GM21423 (cell line): ENCODE data around the gene SFXN3.
"Not testable (repeated sequence)": the region's sequence is repeated elsewhere in the genome, so short reads cannot be mapped to it uniquely, and the experiment has no call there.

ENCODE experiments used
- ATAC-seq: cut with Tn5 transposase; IDR thresholded peaks from one replicate; pipeline ENCODE4 v1.9.1; 2021; ENCODE audit warnings: mild to moderate bottlenecking, moderate library complexity; ENCODE audit not compliant: unreplicated experiment

SFXN3 gene

DNA sequence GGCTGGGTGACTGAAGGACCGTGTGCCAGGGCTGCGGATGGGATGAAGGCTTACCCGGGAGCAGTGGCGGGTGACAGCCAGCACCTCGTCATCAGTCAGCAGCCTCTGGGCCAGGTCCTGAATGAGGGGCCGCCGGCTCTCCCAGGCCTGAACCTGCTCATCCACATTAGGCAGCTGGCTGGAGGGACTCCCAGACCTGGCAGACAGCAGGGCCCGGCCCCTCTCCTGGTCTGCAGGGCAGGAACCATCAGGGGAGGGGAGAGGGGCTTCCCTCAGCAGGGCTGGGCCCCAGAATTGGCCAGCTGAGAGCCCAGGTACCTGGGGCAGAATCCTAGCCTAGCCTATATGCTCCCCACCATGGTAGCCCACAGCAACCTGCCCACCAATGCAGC is 15.5 kb upstream of the SFXN3 start:
- no peak for ATAC-seq

DNA sequence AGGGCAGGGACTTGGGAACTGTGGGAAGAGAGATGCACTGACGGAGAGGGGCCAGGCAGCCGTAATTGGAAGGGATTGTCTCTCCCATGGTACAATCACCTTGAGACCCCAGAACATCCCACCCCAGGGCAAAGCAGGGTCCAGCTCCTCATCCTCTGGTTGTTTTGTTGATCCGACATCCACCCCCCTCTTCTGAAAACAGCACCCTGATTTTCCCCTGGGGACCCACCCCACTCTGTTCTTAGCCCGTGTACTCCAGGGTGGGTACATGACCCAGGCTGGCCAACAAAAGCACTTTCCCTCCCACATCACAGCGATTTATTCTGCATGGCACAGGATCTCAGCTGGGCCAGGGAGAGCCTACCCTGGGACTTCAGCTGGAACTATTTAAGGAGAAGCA is 14.2 kb upstream of the SFXN3 start:
- no peak for ATAC-seq

DNA sequence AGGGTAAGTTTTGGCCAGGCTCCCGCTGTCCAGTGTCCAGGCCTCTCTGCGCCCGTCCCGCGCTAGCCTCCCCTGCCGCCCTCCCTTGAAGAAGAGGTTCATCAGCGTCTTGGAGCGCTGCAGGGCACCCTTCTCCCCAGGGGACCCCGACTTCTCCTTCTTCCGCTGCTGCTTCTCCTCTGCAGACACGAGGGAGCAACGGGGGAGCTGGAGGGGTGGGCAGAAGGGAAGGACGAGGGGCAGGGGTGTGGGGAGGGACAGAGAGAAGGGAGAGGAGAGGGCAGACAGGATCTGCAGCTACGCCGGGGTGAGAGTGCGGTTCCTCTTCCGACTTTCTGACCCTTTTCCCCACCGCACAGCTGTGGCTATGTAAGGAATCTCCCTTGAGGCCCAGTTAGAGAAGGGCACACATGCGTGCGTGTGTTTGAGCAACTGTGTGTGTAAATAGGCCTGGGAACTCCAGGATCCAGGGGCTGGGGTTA is 12.9 kb upstream of the SFXN3 start:
- no peak for ATAC-seq

DNA sequence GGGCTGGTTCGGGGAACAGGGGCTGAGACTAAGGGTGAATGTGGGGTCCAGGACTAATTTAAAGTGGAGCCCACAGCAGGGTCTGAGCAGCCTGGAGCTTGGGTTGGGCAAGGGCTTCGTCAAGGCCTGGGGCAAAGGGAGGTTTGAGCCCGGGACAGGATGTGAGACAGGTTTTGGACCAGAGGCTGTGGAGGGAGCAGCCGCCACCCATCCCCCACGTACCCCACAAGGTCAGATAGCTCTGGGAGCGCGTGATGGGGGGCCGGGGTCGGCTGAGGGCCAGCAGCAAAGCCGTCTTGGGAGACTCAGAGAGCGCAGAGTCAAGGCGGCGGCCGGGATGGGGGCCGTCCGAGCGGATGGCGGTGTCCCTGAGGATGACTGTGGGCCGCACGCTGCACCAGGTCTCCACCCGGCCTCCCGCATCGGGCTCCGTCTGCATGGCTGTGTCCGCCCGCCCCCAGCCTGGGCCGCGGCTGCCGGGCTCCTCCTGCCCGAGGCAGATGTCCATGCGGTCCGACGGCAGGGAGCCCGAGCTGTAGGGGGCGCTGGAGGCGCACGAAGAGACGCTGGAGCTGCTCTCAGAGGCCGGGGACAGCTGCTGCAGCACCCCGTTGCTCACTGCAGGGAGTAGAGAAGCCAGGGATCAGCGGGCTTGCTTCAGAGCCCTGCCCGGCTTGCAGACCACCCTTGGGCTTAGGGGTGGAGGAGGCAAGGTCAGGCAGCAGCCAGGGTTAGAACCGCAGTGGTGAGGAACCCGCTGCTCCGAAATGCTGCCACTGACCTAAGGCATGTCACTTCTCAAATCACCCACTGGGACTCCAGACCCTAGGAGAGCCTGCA is 12.2 kb upstream of the SFXN3 start:
- no peak for ATAC-seq

DNA sequence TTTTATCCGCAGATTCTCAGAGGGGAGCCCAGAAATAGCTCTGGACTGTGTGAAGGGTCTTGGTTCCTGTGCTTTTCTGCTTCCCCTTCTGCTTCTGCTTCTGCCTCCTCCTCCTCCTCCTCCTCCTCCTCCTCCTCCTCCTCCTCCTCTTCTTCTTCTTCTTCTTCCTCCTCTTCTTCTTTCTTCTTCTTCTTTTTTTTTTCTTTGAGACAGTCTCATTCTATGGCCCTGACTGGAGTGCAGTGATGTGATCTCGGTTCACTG is 11.7 kb upstream of the SFXN3 start:
- ATAC-seq: no peak

DNA sequence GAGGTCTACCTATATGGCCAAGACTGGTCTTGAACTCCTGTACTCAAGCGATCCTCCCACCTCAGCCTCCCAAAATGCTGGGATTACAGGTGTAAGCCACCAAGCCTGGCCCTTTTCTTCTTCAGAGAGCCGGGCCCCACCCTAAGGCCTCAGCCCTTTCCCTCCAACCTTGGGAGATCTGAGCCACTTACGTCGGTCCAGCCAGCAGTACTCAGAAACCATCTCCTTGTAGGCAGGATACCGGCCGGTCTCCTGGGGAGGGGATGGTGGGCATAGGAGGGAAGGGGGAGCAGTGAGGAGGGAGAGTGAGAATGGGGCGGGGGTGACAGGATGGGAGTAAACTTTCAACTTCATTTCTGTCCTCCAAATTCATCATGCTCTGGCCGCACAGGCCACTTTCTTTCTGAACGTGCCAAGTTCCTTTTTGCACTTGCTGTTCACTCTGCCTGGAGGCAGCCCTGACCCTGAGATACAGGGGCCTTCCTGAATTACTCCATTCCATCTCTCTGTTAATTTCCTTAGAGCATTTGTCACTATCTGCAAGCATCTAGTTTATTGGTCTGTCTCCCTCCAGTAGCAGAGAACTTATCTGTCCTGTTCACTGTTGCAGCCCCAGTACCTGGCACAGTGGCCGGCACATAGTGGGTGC is 10.5 kb upstream of the SFXN3 start:
- ATAC-seq: no peak

DNA sequence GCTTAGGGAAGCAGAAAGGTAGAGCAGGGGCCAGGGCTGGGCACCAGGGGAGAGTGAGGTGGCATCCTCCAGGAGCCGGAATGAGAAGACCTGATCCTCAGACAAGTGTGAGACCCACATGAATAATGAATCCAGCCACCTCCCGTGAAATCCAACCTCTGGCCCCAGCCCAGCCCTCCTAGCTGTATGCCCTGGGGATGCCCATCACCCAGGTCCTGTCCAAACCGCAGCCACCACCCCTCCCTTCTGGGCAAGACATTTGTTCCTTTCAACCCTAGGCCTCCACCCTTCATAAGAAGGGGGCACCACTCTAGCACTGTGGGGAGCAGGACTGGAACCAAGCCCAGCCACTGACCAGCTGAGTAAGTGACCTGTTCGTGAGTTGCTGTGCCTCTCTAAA is 9.8 kb upstream of the SFXN3 start:
- no peak for ATAC-seq

DNA sequence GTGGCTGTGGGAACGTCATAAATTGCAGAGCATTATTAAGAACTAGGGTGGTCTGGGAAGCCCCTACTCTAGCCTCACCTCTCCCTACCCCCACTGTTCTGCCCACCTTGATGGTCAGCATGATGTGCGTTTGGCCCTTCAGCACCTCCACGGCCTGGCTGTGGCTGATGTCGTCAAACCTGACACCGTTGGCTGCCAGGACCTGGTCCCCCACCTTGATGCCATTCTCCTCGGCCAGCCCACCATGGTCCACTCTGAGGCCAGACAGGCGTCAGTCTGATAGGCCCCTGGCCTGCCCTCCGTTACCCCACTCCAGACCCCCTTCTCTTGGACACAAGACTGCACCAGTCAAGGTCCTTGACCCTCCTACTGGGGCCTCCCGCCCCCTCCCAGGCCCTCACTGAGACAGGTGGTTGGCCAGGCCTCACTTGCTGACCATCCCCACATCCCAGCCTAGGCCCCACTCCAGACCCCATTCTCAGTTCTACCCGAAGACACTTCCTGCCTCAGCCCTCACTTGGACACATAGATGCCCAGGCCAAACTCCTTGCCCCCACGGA is 9.3 kb upstream of the SFXN3 start:
- no peak for ATAC-seq

DNA sequence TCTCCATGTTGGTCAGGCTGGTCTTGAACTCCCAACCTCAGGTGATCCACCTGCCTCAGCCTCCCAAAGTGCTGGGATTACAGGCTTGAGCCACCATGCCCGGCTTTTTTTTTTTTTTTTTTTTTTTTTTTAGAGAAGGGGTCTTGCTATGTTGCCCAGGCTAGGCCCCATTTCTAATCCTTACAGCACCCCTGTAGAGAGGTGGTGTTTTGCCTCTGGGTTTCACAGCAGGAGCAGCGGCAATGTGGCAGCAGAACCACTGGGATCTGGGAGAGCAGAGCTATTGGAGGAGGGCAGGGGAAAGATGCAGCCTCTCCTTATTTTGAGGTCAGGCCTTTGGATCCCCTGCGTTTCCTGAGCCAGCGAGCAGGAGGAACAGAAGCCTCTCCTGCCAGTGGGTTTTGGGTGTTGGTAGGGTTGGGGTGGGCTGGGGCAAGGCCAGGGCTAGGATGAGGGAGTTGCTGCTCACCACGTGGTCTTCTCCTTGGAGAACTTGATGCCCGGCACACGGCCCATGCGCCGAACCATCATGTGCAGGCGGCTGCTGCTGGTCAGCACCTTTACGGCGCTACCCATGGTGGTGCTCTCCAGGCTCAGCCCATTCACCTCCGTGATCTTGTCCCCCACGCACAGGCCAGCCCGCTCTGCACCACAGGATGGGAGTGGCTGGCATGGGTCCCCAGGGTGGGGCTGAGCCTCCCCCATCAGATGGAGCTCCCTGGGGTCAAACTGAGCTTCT is 7.9 kb upstream of the SFXN3 start:
- no peak for ATAC-seq

DNA sequence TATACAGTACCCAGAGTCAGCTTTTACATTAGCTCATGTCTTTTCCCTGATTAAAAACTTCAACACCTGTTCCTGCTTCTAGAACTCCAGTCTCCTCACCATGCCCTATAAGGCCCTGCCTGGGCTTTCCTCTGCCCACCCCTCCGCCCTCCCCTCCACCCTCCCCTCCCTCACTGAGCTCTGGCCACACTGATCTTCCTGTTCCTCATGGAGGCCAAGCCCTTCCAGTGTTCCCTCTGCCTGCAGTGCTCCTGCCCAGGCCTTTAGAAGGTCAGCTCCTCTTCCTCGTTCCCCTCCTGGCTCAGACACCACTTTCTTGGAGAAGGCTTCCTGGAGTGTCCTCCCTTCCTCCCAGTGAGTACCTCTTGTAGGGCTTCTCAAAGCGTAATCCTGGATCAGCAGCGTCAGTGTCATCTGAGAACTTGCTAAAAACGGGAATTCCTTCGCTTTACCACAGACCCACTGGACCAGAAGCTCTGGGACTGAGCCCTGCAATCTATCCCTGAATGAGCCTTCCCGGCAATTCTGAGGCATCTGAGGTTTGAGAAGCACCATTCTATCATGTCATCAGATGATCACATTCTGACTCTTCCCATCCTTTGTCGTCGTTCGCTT is 3.8 kb upstream of the SFXN3 start:
- ATAC-seq: no peak

DNA sequence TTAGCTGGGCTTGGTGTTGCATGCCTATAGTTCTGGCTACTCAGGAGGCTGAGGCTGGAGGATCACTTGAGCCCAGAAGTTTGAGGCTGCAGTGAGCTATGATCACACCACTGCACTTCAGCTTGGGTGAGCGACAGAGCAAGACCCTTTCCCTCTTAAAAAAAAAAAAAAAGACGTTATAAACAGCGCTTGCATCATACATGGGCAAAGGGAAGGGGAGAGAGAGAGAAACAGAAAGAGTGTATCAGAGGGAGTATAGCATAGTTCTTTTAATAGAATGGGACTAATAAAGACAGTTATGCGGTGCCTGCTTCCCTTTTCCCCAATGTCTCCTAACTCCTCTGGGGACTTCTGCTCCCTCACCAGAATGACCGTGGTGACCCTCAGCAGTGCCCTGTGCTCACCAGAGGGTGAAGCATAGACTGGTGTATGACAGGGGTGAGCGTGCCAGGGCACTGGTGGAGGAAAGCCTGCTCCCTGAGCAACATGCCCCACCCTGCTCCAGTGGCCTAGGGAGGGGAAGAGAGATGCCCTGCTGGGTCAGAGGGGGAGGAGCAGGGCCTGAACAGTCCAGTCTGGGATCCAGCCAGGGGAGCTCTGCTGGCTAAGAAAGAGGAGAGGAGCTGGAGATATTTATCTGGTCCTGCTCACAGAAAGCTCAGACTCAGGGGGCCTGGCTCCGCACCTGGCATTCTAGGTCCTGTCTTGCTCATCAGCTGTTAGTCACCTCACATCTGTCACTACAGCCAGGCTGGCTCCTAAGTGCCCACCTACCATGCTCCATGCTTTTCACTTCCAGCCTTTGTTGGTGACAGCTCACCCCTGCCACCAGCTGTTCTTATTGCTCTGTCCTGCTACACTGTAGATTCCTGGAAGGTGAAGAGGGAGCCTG is 2.3 kb upstream of the SFXN3 start:
- no peak for ATAC-seq

DNA sequence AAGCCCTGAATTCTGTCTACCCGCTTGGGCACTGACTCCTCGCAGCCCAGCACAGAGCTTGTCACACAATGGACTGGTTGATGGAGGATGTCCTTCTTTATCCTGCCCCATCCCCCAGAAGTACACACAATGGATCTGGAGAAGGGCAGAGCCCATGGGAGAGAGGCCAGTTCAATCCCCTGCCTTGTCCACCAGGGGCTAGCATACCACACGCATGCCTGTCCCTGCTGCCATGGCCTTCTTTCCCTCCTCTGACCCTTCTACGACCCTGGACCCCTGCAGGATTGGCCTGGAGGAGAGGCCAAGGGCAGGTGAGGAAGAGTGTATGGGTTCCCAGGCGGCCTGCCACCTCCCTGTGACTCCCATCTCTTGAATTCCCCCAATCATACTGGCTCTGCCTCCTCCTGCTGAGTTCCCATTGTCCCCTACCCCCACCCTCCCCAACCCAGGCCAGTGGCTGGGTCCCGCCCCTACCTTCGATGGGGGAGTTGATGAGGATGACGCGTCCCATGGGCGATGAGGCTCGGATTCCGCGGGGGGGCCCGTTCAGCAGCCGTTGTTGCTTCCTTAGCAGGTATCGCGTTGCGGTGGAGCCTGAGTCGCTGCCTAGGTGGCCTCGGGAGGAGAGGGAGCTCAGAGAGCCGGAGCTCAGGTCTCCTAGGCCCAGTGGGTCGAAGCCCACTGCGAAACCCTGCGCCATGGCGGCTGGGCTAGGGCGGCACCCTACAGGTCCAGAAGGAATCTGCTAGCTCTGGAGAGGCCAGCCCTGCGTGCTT is 1.3 kb upstream of the SFXN3 start:
- no peak for ATAC-seq

DNA sequence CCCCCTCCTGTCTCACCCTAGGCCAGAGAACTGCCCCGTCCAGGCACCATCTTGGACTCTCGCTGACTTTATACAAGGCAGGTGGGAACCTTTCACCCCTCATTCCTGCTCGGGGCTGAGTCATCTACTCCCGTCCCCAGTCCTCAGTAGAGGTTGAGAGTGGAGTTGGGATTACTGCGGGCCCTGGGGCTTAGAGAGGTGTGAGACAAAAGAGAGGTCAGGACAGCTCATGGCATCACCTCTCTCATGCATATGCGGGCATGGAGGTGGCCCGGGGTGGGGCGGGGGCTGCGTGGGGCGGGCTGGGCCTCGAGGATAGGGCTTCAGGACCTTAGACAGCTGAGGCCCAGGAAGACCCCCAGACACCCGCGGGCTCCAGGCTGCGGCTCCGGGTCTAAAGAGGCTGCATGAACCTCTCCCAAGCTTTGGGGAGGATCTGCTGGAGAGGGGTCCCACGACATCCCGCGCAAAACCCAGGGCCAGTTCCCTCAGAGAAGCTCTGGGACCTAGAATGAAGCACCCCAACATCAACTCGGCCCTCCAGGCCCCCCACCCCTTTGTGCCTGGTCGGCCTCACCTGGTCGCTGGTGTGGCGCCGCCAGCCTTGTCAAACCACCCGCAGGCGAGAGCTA is 422 bp upstream of the SFXN3 start:
- ATAC-seq: no peak

DNA sequence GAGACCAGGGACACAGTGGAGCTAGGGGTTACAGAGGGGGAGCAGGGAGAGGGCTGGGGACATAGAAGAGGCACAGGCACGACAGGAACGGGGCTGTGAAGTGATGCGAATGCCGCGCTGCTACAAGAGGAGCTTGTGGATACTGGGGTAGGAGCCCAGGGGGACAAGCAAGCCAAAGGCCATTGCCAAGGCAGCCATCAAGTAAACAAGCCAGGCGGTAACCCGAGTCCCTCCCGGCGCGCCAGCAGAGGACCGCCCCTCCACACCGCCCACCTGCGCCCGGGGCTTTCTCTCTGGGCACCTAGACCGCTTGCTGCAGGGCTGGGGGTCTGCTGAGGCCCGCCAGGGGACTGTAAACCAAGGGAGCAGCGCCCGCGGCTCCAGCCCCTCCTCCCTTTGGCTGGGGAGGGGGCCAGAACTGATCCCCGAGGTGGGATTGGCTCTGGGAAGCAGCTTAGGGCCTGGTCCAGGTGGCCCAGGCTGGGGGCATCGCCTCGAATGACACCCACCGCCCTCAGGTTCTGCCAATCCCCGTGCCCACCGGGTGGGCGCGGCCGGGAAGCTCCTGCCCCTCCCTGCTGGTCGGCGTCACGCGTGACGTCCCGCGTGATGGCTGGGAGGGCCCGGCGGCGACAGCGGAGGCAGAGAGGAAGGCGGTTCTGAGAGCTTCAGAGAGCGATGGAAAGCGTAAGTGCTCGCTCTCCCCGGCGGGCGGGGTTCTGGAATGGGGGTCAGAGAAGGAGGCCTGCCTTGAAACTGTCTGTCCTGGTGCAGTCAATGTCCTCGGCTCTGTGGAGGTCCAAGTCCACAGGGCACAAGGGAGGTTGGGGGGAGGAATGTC is 982 bp downstream of the SFXN3 start:
- peak; percentile 41 for ATAC-seq

DNA sequence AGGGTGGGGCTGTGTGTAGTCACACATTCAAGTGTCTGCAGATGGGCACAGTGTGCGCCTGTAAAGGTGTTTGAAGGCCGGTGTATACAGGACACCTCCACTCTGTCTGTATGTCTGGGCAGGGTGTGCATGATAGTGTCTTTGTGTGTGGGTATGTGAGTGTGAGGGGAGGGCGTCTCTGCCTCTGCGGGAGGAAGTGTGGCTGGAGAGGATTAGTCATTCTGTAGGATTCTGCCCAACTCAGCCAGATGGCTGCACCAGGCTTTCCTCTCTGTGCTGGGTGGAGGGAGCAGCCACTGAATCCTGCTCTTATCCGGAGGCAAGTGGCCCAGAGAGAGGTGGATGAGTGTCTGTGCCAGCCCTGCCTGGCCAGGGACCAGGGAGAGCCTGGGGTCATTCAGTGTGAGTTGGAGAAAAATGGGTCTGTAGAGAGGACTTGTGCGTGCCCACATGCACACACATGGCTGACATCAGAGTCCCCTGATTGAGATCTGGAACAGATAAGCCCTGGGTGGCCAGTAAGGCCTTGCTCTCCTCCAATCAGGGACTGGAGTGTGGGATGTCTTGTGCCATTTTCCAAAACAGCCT is 1.7 kb downstream of the SFXN3 start:
- peak; percentile 19 for ATAC-seq

DNA sequence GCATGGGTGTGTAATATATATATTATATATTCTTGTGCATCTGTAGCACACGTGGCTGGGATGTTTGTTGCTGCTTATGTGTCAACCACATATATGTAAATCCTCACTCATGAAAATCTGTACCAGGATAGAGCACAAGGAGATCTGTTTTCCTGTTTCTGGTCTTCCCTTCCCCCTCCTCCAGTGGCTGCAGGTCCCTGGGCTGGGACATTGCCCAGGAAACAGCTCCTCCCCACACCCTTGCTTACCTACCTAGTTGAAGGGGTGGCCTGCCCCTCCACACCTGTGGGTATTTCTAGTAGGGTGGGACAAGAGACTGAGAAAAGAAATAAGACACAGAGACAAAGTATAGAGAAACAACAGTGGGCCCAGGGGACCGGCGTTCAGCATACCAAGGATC is 2.2 kb downstream of the SFXN3 start:
- ATAC-seq: no peak

DNA sequence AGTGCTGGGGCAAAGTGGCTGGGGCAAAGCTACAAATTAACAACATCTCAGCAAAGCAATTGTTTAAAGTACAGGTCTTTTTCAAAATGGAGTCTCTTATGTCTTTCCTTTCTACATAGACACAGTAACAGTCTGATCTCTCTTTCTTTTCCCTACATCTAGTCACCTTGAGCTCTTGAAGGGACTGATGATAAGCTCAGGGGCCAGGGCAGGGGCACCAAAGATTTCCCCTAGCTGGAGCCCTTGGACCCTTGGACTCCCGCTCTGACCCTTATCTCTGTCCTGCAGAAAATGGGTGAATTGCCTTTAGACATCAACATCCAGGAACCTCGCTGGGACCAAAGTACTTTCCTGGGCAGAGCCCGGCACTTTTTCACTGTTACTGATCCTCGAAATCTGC is 3.4 kb downstream of the SFXN3 start:
- not testable (repeated sequence) for ATAC-seq

DNA sequence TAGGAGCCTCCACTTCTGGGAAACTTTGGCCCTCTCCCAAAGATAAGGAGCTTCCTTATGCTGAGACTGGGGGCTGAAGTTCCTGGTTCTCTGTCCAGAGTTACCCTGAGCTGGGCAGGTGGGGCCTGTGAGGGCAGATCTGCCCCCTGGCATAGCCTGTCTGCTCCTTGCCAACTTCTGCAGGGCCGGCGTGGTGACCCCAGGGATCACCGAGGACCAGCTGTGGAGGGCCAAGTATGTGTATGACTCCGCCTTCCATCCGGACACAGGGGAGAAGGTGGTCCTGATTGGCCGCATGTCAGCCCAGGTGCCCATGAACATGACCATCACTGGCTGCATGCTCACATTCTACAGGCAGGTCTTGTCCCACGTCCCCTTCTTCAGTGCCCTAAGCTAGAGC is 4.3 kb downstream of the SFXN3 start:
- no peak for ATAC-seq
